ENCODE measurements around the gene SLC41A2.

- TF ChIP-seq SIX4 (CRISPR knock-in tag; IDR thresholded peaks at IDR 0.05) = no peak
- no peak for TF ChIP-seq KLF13 (CRISPR knock-in tag; IDR thresholded peaks at IDR 0.05)
- no peak for TF ChIP-seq NR2F1 (CRISPR knock-in tag; IDR thresholded peaks at IDR 0.05)
- no peak for TF ChIP-seq ZIK1 (CRISPR knock-in tag; IDR thresholded peaks at IDR 0.05; ENCODE audit: borderline replicate concordance, low read depth)
- no peak for TF ChIP-seq ZNF704 (CRISPR knock-in tag; IDR thresholded peaks at IDR 0.05; ENCODE audit: borderline replicate concordance)
- no peak for TF ChIP-seq HNRNPH1 (optimal IDR thresholded peaks at IDR 0.05; ENCODE audit: low read depth, low read length)
- TF ChIP-seq NFKB2 (CRISPR knock-in tag; IDR thresholded peaks at IDR 0.05; ENCODE audit: borderline replicate concordance) = no peak
- TF ChIP-seq CHCHD3 (CRISPR knock-in tag; IDR thresholded peaks at IDR 0.05) = no peak
- no peak for TF ChIP-seq FOXO4 (CRISPR knock-in tag; conservative IDR thresholded peaks at IDR 0.05)
- no peak for TF ChIP-seq CTCF (CRISPR knock-in tag; IDR thresholded peaks at IDR 0.05)
- TF ChIP-seq PHF8 (CRISPR knock-in tag; IDR thresholded peaks at IDR 0.05) = no peak
- TF ChIP-seq SP1 (IDR thresholded peaks at IDR 0.05) = no peak
- TF ChIP-seq SP1 (CRISPR knock-in tag; IDR thresholded peaks at IDR 0.05) = no peak
- TF ChIP-seq ZBTB44 (CRISPR knock-in tag; IDR thresholded peaks at IDR 0.05) = no peak
- TF ChIP-seq NCOR1 (IDR thresholded peaks at IDR 0.05; ENCODE audit: borderline replicate concordance, low read length) = no peak
Measured at GRCh38 chr12:104911942-104912341, 46.1 kb downstream of the SLC41A2 start.

Data from HepG2 (cell line).